ENCODE measurements around the gene ERC2.

Gene ERC2

GRCh38 chr3:56459719-56460118, 8.5 kb downstream of the ERC2 start:
- no peak for ATAC-seq
- TF ChIP-seq ZFP3 (CRISPR knock-in tag; IDR thresholded peaks at IDR 0.05) = no peak
- TF ChIP-seq ZC3H10 (CRISPR knock-in tag; IDR thresholded peaks at IDR 0.05) = no peak
- no peak for TF ChIP-seq RARB (CRISPR knock-in tag; IDR thresholded peaks at IDR 0.05)
- TF ChIP-seq, protein P1, sequence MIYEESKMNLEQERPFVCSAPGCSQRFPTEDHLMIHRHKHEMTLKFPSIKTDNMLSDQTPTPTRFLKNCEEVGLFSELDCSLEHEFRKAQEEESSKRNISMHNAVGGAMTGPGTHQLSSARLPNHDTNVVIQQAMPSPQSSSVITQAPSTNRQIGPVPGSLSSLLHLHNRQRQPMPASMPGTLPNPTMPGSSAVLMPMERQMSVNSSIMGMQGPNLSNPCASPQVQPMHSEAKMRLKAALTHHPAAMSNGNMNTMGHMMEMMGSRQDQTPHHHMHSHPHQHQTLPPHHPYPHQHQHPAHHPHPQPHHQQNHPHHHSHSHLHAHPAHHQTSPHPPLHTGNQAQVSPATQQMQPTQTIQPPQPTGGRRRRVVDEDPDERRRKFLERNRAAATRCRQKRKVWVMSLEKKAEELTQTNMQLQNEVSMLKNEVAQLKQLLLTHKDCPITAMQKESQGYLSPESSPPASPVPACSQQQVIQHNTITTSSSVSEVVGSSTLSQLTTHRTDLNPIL (CRISPR knock-in tag; IDR thresholded peaks at IDR 0.05; ENCODE audit: low read depth) = no peak
- no peak for TF ChIP-seq POU6F1 (CRISPR knock-in tag; IDR thresholded peaks at IDR 0.05; ENCODE audit: borderline replicate concordance, low read depth)
- TF ChIP-seq ISL1 (CRISPR knock-in tag; IDR thresholded peaks at IDR 0.05) = no peak
- TF ChIP-seq CSDC2 (CRISPR knock-in tag; IDR thresholded peaks at IDR 0.05) = no peak
- no peak for TF ChIP-seq SNAI2 (CRISPR knock-in tag; IDR thresholded peaks at IDR 0.05)
- no peak for TF ChIP-seq PATZ1 (CRISPR knock-in tag; IDR thresholded peaks at IDR 0.05; ENCODE audit: borderline replicate concordance)
- no peak for TF ChIP-seq TCF4 (CRISPR knock-in tag; IDR thresholded peaks at IDR 0.05; ENCODE audit: borderline replicate concordance)
- TF ChIP-seq TOX (CRISPR knock-in tag; IDR thresholded peaks at IDR 0.05; ENCODE audit: borderline replicate concordance) = no peak
- no peak for TF ChIP-seq ESRRG (CRISPR knock-in tag; IDR thresholded peaks at IDR 0.05)
- no peak for TF ChIP-seq BACH2 (CRISPR knock-in tag; IDR thresholded peaks at IDR 0.05; ENCODE audit: borderline replicate concordance)
- no peak for TF ChIP-seq OSR1 (CRISPR knock-in tag; IDR thresholded peaks at IDR 0.05)
- no peak for TF ChIP-seq ZFP30 (CRISPR knock-in tag; IDR thresholded peaks at IDR 0.05)
- no peak for TF ChIP-seq ARNTL (CRISPR knock-in tag; IDR thresholded peaks at IDR 0.05; ENCODE audit: borderline replicate concordance, low read depth)
- TF ChIP-seq, protein P2, sequence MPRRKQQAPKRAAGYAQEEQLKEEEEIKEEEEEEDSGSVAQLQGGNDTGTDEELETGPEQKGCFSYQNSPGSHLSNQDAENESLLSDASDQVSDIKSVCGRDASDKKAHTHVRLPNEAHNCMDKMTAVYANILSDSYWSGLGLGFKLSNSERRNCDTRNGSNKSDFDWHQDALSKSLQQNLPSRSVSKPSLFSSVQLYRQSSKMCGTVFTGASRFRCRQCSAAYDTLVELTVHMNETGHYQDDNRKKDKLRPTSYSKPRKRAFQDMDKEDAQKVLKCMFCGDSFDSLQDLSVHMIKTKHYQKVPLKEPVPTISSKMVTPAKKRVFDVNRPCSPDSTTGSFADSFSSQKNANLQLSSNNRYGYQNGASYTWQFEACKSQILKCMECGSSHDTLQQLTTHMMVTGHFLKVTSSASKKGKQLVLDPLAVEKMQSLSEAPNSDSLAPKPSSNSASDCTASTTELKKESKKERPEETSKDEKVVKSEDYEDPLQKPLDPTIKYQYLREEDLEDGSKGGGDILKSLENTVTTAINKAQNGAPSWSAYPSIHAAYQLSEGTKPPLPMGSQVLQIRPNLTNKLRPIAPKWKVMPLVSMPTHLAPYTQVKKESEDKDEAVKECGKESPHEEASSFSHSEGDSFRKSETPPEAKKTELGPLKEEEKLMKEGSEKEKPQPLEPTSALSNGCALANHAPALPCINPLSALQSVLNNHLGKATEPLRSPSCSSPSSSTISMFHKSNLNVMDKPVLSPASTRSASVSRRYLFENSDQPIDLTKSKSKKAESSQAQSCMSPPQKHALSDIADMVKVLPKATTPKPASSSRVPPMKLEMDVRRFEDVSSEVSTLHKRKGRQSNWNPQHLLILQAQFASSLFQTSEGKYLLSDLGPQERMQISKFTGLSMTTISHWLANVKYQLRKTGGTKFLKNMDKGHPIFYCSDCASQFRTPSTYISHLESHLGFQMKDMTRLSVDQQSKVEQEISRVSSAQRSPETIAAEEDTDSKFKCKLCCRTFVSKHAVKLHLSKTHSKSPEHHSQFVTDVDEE (CRISPR knock-in tag; IDR thresholded peaks at IDR 0.05) = no peak
- no peak for TF ChIP-seq ZNF565 (CRISPR knock-in tag; conservative IDR thresholded peaks at IDR 0.05; ENCODE audit: low read depth)
- TF ChIP-seq ZNF70 (CRISPR knock-in tag; IDR thresholded peaks at IDR 0.05) = no peak

DNA sequence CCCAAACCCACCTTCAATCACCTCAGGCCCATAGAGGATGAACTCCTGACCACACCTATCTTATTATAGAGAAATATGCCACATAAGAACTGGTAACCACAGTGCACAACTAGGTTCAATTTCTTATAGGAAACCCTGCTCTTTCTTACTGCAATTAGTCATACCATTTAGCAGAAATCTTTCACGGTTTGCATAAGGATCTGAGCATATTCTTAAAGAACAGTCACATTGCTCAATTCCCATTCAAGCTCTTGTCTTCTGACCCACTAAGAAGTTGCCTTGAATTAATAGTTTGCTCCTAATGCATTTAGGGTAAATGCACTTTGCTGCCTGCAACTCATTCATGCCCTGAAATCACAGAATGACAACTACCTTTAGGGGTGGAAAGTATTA, 9.2 kb downstream of the ERC2 start:
- no peak for TF ChIP-seq ZFP3 (CRISPR knock-in tag; IDR thresholded peaks at IDR 0.05)
- no peak for ATAC-seq

DNA sequence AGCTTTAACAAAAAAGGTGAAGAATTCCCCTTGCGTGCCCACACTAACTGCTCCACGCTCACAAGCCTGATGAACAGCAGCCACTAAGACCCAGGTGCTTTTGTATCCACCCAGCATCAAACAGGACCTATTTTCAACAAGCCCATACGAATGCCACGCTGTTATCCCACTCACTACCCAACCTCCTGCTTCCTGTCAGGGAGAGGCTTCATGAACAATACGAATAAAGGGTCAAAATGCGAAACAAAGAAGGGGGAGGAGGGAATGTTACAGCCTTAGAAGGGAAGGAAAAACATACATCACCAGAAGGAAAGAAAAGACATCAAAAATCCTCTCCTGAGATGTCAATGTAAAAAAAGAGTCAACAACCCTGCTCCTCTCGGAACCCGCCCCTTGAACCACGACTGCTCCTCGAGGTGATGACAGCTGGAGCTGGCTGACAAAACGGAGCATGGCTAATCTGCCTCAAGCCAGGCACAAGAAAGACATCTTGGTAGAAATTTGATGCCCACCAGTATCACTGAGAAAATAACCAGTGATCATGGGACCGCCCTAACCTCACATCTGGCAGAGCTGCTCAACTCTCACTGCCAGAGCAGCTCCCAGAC, 9.7 kb downstream of the ERC2 start:
- ATAC-seq = no peak

More for the DNA sequence above, 9.7 kb downstream of the ERC2 start:
- no peak for TF ChIP-seq TOX (CRISPR knock-in tag; IDR thresholded peaks at IDR 0.05; ENCODE audit: borderline replicate concordance)
- no peak for TF ChIP-seq ZNF70 (CRISPR knock-in tag; IDR thresholded peaks at IDR 0.05)
- no peak for TF ChIP-seq TCF4 (CRISPR knock-in tag; IDR thresholded peaks at IDR 0.05; ENCODE audit: borderline replicate concordance)
- TF ChIP-seq PPARA (CRISPR knock-in tag; IDR thresholded peaks at IDR 0.05; ENCODE audit: borderline replicate concordance) = no peak
- no peak for TF ChIP-seq RARB (CRISPR knock-in tag; IDR thresholded peaks at IDR 0.05)
- TF ChIP-seq, protein P2 (CRISPR knock-in tag; IDR thresholded peaks at IDR 0.05) = no peak
- TF ChIP-seq ZFP30 (CRISPR knock-in tag; IDR thresholded peaks at IDR 0.05) = no peak
- no peak for TF ChIP-seq ARNTL (CRISPR knock-in tag; IDR thresholded peaks at IDR 0.05; ENCODE audit: borderline replicate concordance, low read depth)
- no peak for TF ChIP-seq GLIS3 (CRISPR knock-in tag; IDR thresholded peaks at IDR 0.05)
- no peak for TF ChIP-seq CSDC2 (CRISPR knock-in tag; IDR thresholded peaks at IDR 0.05)
- no peak for TF ChIP-seq PATZ1 (CRISPR knock-in tag; IDR thresholded peaks at IDR 0.05; ENCODE audit: borderline replicate concordance)
- no peak for TF ChIP-seq ZNF565 (CRISPR knock-in tag; conservative IDR thresholded peaks at IDR 0.05; ENCODE audit: low read depth)
- TF ChIP-seq ESRRG (CRISPR knock-in tag; IDR thresholded peaks at IDR 0.05) = no peak
- TF ChIP-seq, protein P1 (CRISPR knock-in tag; IDR thresholded peaks at IDR 0.05; ENCODE audit: low read depth) = no peak

Data from SK-N-SH treated with all-trans-retinoic acid at 6 μM for 48 hours (cell line).